ENCODE measurements around the gene TRPT1. TPM values are rescaled to one million over a fixed set of nuclear protein-coding genes. Genes with fewer than 3 reads are reported as not detected.

Gene TRPT1
- total and polyA plus RNA-seq, 2 of the 4 experiments (the other 2 are of a cell fraction): 63.2 to 81.9 TPM

GRCh38 chr11:64265176-64266160 is 39.5 kb upstream of the TRPT1 start:
- Histone ChIP-seq H3K4ac (ENCODE audit: low read depth, low read length) (no peak overlapping the region), H3K27ac (ENCODE audit: insufficient read depth, low read length) (no peak overlapping the region), H3K9me3 (ENCODE audit: control insufficient read depth, insufficient read depth, low read length) (no peaks in the 10 kb centered on the region), H2AK9ac (replicated peaks; ENCODE audit: low read depth, low read length, poor library complexity) (peak overlapping the region; percentile 47), H3K23ac (ENCODE audit: low read depth, low read length) (no peak overlapping the region), H3K9me1 (ENCODE audit: insufficient read depth, low read length) (0 out of 2 replicates have a peak, but pooled peaks cover 5% of the 10 kb centered on the region), H4K91ac (ENCODE audit: insufficient read depth, low read depth, low read length) (no peak overlapping the region), H2BK120ac (ENCODE audit: low read depth, low read length) (no peak overlapping the region), H2AK5ac (ENCODE audit: low read depth, low read length) (no peak overlapping the region), H3K14ac (replicated peaks; ENCODE audit: low read depth, low read length) (no peak overlapping the region), H2BK5ac (ENCODE audit: low read depth, low read length, poor library complexity, severe bottlenecking) (no peak overlapping the region), H3K4me3 (ENCODE audit: insufficient read depth, low read depth, low read length) (no peak overlapping the region), H3K36me3 (ENCODE audit: control insufficient read depth, insufficient read depth, low read length) (peaks cover 34% of the 10 kb centered on the region), H3K56ac (ENCODE audit: extremely low read depth, insufficient read depth, low read length) (no peak overlapping the region), H3K9ac (ENCODE audit: low read depth, low read length) (no peak overlapping the region), H2BK15ac (ENCODE audit: low read depth, low read length) (no peak overlapping the region), H3K4me2 (ENCODE audit: low read depth, low read length) (no peak overlapping the region), H4K5ac (ENCODE audit: low read depth, low read length) (no peak overlapping the region), H2AFZ (replicated peaks; ENCODE audit: low read length, poor library complexity) (no peak overlapping the region), H2BK20ac (ENCODE audit: low read depth, low read length) (no peak overlapping the region), H4K20me1 (ENCODE audit: insufficient read depth, low read length) (no peaks in the 10 kb centered on the region; the same call in 1 of the 2 replicates), H4K8ac (ENCODE audit: low read depth in 2 of 2, low read length in 2 of 2) (no peak overlapping the region), H3K27me3 (ENCODE audit: control insufficient read depth, insufficient read depth, low read length) (no peaks in the 10 kb centered on the region), H3K79me1 (ENCODE audit: low read depth in 1 of 2, low read length in 2 of 2) (peaks cover 0 to 25% of the 10 kb centered on the region in 2 experiments; a peak in 2 of 4 replicates), H3K4me1 (ENCODE audit: control insufficient read depth, insufficient read depth, low read length) (peaks cover 16% of the 10 kb centered on the region), H3K18ac (ENCODE audit: low read depth, low read length) (no peak overlapping the region)
- dilution Hi-C loops (cut with HindIII; ENCODE audit: low sequenced_read_pairs, unreplicated experiment) (no loop called here), in situ Hi-C loops (cut with MboI; ENCODE audit: low sequenced_read_pairs) (no loop called here), intact Hi-C loops (cut with micrococcal nuclease) (no loop called here)
- BruUV-seq (replicated peaks): no TSS peak
- TF ChIP-seq MAZ (IDR thresholded peaks at IDR 0.05; ENCODE audit: borderline replicate concordance, low read depth, low read length) (no peak), BHLHE40 (IDR thresholded peaks at IDR 0.05; ENCODE audit: low read depth, low read length) (no peak), ELK1 (IDR thresholded peaks at IDR 0.05; ENCODE audit: borderline replicate concordance, low read depth, low read length) (no peak), RAD21 (IDR thresholded peaks at IDR 0.05; ENCODE audit: low read length) (no peak), MXI1 (IDR thresholded peaks at IDR 0.05; ENCODE audit: borderline replicate concordance, low read depth, low read length) (no peak), RCOR1 (IDR thresholded peaks at IDR 0.05; ENCODE audit: insufficient replicate concordance, low read length) (no peak), USF2 (IDR thresholded peaks at IDR 0.05; ENCODE audit: low read depth, low read length) (no peak)
- POLR2A ChIA-PET (ENCODE audit: unreplicated experiment): no interaction called here
- 92% methylated on average over 14 of the region's 35 CpGs; no CpG with 5 or more reads in 1 of the 2 experiments for WGBS, 2 experiments (ENCODE audit: extremely low coverage in 2 of 2, insufficient read length in 1 of 2)
- no peak for ATAC-seq (ENCODE audit: low read depth)
- no peak for DNase-seq
- CTCF ChIA-PET: no interaction called here

Measured in IMR-90 (cell line).